BLaER1 (cell line): Measurements from ENCODE around the gene PSPH.
A peak's percentile ranks its signal among the peaks of the same experiment; 100 is the strongest.
"Not testable (repeated sequence)": the region's sequence is repeated elsewhere in the genome, so short reads cannot be mapped to it uniquely, and the experiment has no call there.

Source experiments
- H3K27ac ChIP-seq: shearing (Covaris generic); formaldehyde crosslinking; 2 replicates; pipeline ENCODE4 v1.8.1; 2022
- H3K27me3 ChIP-seq: shearing (Covaris generic); formaldehyde crosslinking; 2 replicates; pipeline ENCODE4 v1.8.1; 2022
- H3K36me3 ChIP-seq: shearing (Covaris generic); formaldehyde crosslinking; 2 replicates; pipeline ENCODE4 v1.8.1; 2022
- H3K4me1 ChIP-seq: shearing (Covaris generic); formaldehyde crosslinking; 2 replicates; pipeline ENCODE4 v1.8.1; 2022
- H3K4me2 ChIP-seq: shearing (Covaris generic); formaldehyde crosslinking; 2 replicates; pipeline ENCODE4 v1.8.1; 2022
- H3K4me3 ChIP-seq: shearing (Covaris generic); formaldehyde crosslinking; 2 replicates; pipeline ENCODE4 v1.8.1; 2022
- H3K9ac ChIP-seq: shearing (Covaris generic); formaldehyde crosslinking; 2 replicates; pipeline ENCODE4 v1.8.1; 2022
- H3K9me3 ChIP-seq: shearing (Covaris generic); formaldehyde crosslinking; 2 replicates; pipeline ENCODE4 v1.8.1; 2022
- H4K20me1 ChIP-seq: shearing (Covaris generic); formaldehyde crosslinking; 2 replicates; pipeline ENCODE4 v1.8.1; 2022
- Cebpa-rat ChIP-seq: shearing (Covaris generic); IDR thresholded peaks from 2 replicates; pipeline ENCODE4 v1.8.1; 2022

The PSPH gene

DNA sequence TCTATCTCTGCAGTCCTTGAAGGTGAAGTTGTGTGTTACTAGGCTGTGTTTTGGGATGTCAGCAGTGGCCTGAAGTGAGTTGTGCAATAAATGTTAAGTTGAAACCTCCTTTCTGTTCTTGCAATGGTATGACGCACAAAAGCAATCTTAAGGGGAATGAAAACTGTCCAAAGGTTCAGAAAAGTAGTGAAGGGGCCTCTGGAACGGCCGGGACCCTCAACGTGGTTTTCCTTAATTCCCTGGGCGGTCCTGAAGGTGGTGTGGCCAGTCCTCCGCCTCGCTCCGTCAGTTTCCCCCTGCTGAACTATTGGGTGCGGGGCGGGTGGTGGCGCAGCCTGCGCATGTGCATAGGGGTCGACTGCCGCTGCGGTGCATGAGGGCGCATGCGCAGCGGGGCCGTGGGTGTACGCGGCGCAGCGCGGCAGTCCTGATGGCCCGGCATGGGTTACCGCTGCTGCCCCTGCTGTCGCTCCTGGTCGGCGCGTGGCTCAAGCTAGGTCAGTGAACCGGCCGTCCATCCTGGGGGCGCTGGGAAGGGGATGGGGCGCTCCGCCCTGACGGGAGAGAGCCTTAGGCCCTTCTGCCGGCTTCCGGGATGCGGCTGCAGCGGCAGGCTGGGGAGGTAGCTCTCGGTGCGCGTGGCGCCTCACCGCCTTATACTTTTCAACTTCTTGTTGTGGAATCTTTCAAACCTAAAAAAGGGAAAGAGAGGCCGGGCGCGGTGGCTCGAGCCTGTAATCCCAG lies 12.8 kb upstream of the PSPH start, which contains the start of gene SUMF2:
TSS of gene SUMF2 (plus strand) at position 405 of the 744 bp plus-strand sequence. CDS start at position 431, 26 bp downstream.
- Histone ChIP-seq H3K9me3 (no peaks in the 10 kb centered on the region), H3K27ac (peak within 1 kb of the TSS; percentile 88), H3K27me3 (no peaks in the 10 kb centered on the region), H3K4me3 (peak within 1 kb of the TSS; percentile 73), H4K20me1 (peaks cover 57% of the 10 kb centered on the region), H3K4me2 (peak within 1 kb of the TSS; percentile 79), H3K36me3 (peaks cover 71% of the 10 kb centered on the region), H3K4me1 (peaks cover 38% of the 10 kb centered on the region), H3K9ac (peak within 1 kb of the TSS; percentile 91)
- TF ChIP-seq Cebpa-rat: peak; percentile 86; the same call in 1 of the 2 replicates

GRCh38 chr7:56063500-56063881 lies 12.2 kb upstream of the PSPH start:
- Histone ChIP-seq H3K4me3 (peak overlapping the region; percentile 73), H3K9me3 (no peaks in the 10 kb centered on the region), H3K27ac (peak overlapping the region; percentile 88; the same call in 1 of the 2 replicates), H3K9ac (peak overlapping the region; percentile 91; the same call in 1 of the 2 replicates), H3K27me3 (no peaks in the 10 kb centered on the region), H3K36me3 (peaks cover 71% of the 10 kb centered on the region), H3K4me2 (peak overlapping the region; percentile 79), H4K20me1 (peaks cover 62% of the 10 kb centered on the region), H3K4me1 (peaks cover 38% of the 10 kb centered on the region)
- TF ChIP-seq Cebpa-rat: no peak

DNA sequence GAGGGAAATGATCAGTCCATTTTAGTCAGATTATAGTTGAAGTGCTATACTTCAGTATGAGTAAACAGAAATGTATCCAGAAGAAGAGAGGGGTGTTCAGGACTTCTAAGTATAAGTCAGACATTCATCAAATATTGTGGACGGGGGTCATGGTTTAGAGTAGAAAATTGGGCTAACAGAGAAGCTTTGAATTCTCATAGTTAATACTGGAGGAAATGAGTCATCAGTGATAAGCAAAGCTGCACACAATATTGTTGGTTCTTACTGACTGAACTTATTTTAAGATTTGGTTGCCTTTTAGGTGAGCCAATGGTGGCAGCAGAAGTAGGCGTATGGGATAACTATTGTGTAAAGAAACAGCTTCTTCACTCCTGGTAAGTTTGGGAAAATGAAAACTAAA lies 11.1 kb upstream of the PSPH start:
- TF ChIP-seq Cebpa-rat: no peak
- Histone ChIP-seq H3K27me3 (no peaks in the 10 kb centered on the region), H3K36me3 (peaks cover 72% of the 10 kb centered on the region), H3K9me3 (no peaks in the 10 kb centered on the region), H3K27ac (no peak overlapping the region), H3K4me1 (peaks cover 38% of the 10 kb centered on the region), H3K4me2 (no peak overlapping the region), H3K4me3 (no peak overlapping the region), H3K9ac (no peak overlapping the region), H4K20me1 (peaks cover 73% of the 10 kb centered on the region)

DNA sequence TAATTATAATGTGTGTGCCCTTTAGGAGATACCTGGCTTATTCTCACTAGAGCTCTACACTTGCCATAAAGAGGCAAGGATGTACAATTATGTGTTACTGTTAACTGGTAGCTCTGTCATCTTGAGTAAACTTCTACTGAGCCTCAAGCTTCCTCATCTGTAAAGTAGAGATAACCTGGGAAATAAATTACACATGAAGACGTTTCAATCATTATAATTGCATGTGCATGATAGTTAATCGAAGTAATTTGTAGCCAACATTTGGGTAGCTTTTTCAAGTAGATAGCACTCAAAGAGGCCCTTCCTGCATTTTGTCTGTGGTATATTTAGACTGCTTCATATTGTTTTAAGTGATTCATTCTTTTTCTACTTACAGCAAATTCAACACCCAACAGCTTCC lies 2.7 kb upstream of the PSPH start:
- no peak overlapping the region for H3K27ac ChIP-seq
- peaks cover 63% of the 10 kb centered on the region for H3K36me3 ChIP-seq
- H4K20me1 ChIP-seq: peaks cover 64% of the 10 kb centered on the region

GRCh38 chr7:56053379-56053778 lies 2.1 kb upstream of the PSPH start:
- Histone ChIP-seq H3K27ac (no peak overlapping the region), H3K36me3 (peaks cover 57% of the 10 kb centered on the region), H3K4me3 (no peak overlapping the region), H3K27me3 (no peaks in the 10 kb centered on the region), H4K20me1 (peaks cover 59% of the 10 kb centered on the region), H3K4me2 (peak overlapping the region; percentile 84), H3K9me3 (no peaks in the 10 kb centered on the region), H3K4me1 (peaks cover 44% of the 10 kb centered on the region), H3K9ac (peak overlapping the region; percentile 99)
- no peak for TF ChIP-seq Cebpa-rat

More for the DNA sequence above, 2.7 kb upstream of the PSPH start:
- Histone ChIP-seq H3K4me3 (no peak overlapping the region), H3K4me1 (peaks cover 44% of the 10 kb centered on the region), H3K27me3 (no peaks in the 10 kb centered on the region), H3K9me3 (no peaks in the 10 kb centered on the region), H3K4me2 (peak overlapping the region; percentile 84), H3K9ac (peak overlapping the region; percentile 99; the same call in 1 of the 2 replicates)
- TF ChIP-seq Cebpa-rat: no peak

DNA sequence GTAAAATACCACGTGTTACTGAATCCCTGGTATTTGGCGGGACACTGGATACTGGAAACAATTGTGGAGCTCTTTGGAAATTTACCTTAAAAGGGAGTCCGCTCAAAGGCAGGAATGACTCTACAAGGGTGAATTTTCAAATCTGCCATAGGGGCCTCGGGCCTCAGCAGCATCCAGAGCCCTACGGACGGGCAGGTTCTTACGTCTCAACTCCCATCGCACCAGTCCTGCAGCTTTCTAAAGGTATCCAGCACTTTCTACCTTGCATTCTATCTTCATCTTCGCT lies 248 bp downstream of the PSPH start:
- H3K9ac ChIP-seq: peak overlapping the region; percentile 99
- H3K4me2 ChIP-seq: peak overlapping the region; percentile 87
- TF ChIP-seq Cebpa-rat: no peak
- peaks cover 41% of the 10 kb centered on the region for H4K20me1 ChIP-seq
- no peaks in the 10 kb centered on the region for H3K27me3 ChIP-seq
- H3K27ac ChIP-seq: peak overlapping the region; percentile 97
- H3K4me3 ChIP-seq: peak overlapping the region; percentile 99
- H3K9me3 ChIP-seq: no peaks in the 10 kb centered on the region
- peaks cover 41% of the 10 kb centered on the region for H3K36me3 ChIP-seq
- peaks cover 44% of the 10 kb centered on the region for H3K4me1 ChIP-seq

DNA sequence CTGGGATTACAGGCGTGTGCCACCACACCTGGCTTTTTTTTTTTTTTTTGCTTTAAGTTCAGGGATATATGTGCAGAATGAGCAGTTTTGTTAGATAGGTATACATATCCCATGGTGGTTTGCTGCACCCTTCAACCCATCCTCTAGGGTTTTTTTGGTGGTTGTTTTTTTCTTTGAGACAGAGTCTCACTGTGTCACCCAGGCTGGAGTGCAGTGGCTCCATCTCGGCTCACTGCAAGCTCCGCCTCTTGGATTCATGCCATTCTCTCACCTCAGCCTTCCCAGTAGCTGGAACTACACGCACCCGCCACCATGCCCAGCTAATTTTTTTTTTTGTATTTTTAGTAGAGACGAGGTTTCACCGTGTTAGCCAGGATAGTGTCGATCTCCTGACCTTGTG lies 2.5 kb downstream of the PSPH start:
- H3K4me2 ChIP-seq, H3K9ac ChIP-seq, H3K27me3 ChIP-seq, H3K9me3 ChIP-seq, H3K4me3 ChIP-seq, H3K27ac ChIP-seq: not testable (repeated sequence)
- peaks cover 23% of the 10 kb centered on the region for H3K36me3 ChIP-seq
- H3K4me1 ChIP-seq: peaks cover 31% of the 10 kb centered on the region
- peaks cover 21% of the 10 kb centered on the region for H4K20me1 ChIP-seq

DNA sequence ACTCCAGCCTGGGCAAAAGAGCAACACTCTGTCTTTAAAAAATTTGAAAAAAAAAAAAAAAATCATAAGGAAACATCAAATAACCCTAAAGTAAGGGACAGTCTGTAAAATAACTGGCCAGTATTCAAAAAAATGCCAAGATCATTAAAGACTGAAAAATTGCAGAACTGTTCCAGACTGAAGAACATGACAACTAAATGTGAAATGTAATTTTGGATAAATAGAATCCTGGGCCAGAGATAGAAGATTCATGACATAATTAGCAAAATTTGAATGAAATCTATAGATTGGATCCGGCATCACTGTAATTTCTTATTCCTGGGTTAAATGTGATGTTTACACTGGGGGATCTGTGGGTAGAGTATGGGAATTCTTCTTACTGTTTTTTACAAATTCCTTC lies 3.0 kb downstream of the PSPH start:
- no peak overlapping the region for H3K4me2 ChIP-seq
- H4K20me1 ChIP-seq: peaks cover 15% of the 10 kb centered on the region
- H3K27ac ChIP-seq: no peak overlapping the region

DNA sequence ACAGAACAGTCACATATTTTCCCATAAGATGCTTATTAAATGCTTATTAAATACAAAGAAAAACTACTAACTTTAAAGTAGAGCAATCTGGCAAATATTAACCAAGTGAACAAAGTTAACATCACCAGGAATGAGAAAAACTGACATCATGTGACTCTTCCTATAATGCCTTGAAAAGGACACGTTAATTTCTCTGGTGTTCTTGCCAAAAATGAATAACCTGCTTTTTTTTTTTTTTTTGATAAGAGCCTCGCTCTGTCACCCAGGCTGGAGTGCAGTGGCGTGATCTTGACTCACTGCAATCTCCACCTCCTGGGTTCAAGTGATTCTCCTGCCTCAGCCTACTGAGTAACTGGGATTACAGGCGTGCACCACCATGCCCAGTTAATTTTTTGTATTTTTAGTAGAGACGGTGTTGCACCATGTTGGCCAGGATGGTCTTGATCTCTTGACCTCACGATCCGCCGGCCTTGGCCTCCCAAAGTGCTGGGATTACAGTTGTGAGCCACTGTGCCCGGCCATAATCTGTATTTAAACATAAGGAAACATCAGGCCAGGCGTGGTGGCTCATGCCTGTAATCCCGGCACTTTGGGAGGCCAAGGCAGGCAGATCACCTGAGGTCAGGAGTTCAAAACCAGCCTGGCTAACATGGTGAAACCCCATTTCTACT lies 3.7 kb downstream of the PSPH start:
- H3K27ac ChIP-seq, H3K4me3 ChIP-seq, H3K4me2 ChIP-seq, H4K20me1 ChIP-seq, H3K27me3 ChIP-seq, H3K9me3 ChIP-seq, H3K9ac ChIP-seq: not testable (repeated sequence)
- H3K4me1 ChIP-seq: peaks cover 19% of the 10 kb centered on the region
- peaks cover 20% of the 10 kb centered on the region for H3K36me3 ChIP-seq

More for the DNA sequence above, 3.0 kb downstream of the PSPH start:
- no peaks in the 10 kb centered on the region for H3K27me3 ChIP-seq
- peaks cover 26% of the 10 kb centered on the region for H3K4me1 ChIP-seq
- no peaks in the 10 kb centered on the region for H3K9me3 ChIP-seq
- no peak for TF ChIP-seq Cebpa-rat
- H3K4me3 ChIP-seq: no peak overlapping the region
- H3K9ac ChIP-seq: no peak overlapping the region
- peaks cover 21% of the 10 kb centered on the region for H3K36me3 ChIP-seq

- no peak for TF ChIP-seq Cebpa-rat
- H3K36me3 ChIP-seq: peaks cover 27% of the 10 kb centered on the region
- peaks cover 2% of the 10 kb centered on the region; the same call in 1 of the 2 replicates for H4K20me1 ChIP-seq
- no peaks in the 10 kb centered on the region for H3K9me3 ChIP-seq
- no peak overlapping the region for H3K4me2 ChIP-seq
- peaks cover 17% of the 10 kb centered on the region for H3K4me1 ChIP-seq
- H3K27ac ChIP-seq: no peak overlapping the region
- no peak overlapping the region for H3K9ac ChIP-seq
- H3K4me3 ChIP-seq: no peak overlapping the region
- H3K27me3 ChIP-seq: no peaks in the 10 kb centered on the region
Observed at GRCh38 chr7:56046721-56047445, 4.4 kb downstream of the PSPH start.

DNA sequence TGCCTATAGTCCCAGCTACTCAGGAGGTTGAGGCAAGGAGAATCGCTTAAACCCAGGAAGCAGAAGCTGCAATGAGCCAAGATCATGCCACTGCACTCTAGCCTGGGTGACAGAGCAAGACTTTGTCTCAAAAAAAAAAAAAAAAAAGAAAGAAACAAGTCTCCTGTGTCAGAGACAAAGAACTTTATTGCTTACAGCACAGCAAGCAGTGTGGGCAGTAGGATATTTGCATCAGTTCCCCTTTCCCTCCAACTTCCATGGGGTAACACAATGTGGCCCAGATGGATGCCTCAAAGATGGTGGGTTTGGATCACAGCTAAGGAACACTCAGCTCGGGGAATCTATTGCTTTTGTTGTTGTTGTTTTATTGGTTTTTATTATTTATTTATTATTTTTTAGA lies 5.5 kb downstream of the PSPH start:
- H3K4me3 ChIP-seq, H3K9ac ChIP-seq, H3K27me3 ChIP-seq, H3K27ac ChIP-seq, H4K20me1 ChIP-seq, H3K9me3 ChIP-seq, H3K4me2 ChIP-seq: not testable (repeated sequence)
- H3K36me3 ChIP-seq: peaks cover 37% of the 10 kb centered on the region
- H3K4me1 ChIP-seq: peaks cover 17% of the 10 kb centered on the region
